NT2/D1 (cell line): ENCODE measurements around the gene RPL13.

ENCODE experiments used
- YY1 ChIP-seq: IDR thresholded peaks from 2 replicates; pipeline ENCODE4 v1.6.1; 2011; ENCODE audit not compliant: insufficient read length, insufficient read depth
- ZNF274 ChIP-seq: IDR thresholded peaks from 2 replicates; pipeline ENCODE4 v1.6.1; 2011; ENCODE audit warnings: mild to moderate bottlenecking, low read depth, low read length

DNA sequence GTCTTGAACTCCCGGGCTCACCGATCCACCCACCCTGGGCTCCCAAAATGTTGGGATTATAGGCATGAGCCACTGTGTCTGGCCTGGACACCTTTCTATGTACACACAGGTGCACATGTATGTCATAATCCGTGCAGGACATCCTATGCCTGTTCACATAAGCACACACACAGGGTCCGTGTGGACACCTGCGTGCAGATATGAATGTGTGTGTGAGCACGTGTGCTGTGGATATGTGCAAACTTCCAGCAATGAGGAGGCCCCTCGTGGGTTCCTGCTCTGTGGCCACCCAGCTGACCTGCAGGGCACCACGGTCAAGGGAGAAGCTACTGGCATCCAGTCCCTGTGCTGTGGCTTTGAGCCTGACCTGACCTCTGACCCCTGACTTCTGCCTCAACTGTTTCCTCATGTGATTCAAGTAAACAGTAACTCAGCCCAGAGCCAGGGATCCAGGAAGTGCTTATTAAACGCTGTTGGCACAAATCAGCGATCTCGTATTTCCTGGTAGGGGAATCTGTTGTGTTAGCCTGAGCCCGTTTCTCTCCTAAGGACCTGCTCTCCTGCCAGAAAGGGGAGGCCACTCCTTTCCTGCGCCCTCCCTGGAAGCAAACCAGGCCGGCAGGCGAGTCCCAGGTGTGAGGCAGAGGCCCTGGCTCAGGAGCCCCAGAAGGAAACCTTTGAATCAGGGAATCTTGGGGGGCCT lies 21.5 kb downstream of the RPL13 start:
- TF ChIP-seq YY1 (no peak), ZNF274 (no peak)
